IgD-negative memory B cell (primary cell): Measurements from ENCODE around the gene CUL3. TPM values are rescaled to one million over a fixed set of nuclear protein-coding genes. Genes with fewer than 3 reads are reported as not detected.
"Not testable (repeated sequence)": the region's sequence is repeated elsewhere in the genome, so short reads cannot be mapped to it uniquely, and the experiment has no call there.

Experiments used
- H3K27ac Mint-ChIP-seq, 3 donors: one replicate each; pipeline ENCODE4 v1.8.0; 2020 to 2022; ENCODE audit warnings: mild to moderate bottlenecking in 3 of 3, mixed read lengths in 3 of 3, moderate library complexity in 1 of 3
- H3K27me3 Mint-ChIP-seq: one replicate; pipeline ENCODE4 v1.8.0; 2021; ENCODE audit warnings: mixed read lengths
- H3K36me3 Mint-ChIP-seq: one replicate; pipeline ENCODE4 v1.8.0; 2020; ENCODE audit warnings: mild to moderate bottlenecking, mixed read lengths
- H3K4me1 Mint-ChIP-seq, 3 donors: one replicate each; pipeline ENCODE4 v1.8.0; 2020 to 2022; ENCODE audit warnings: mixed read lengths in 3 of 3, mild to moderate bottlenecking in 1 of 3
- H3K4me3 Mint-ChIP-seq, 4 donors: one replicate each; pipeline ENCODE4 v1.8.0; 2020 to 2022; ENCODE audit warnings: mild to moderate bottlenecking in 4 of 4, mixed read lengths in 4 of 4, moderate library complexity in 3 of 4
- H3K9me3 Mint-ChIP-seq, 3 donors: one replicate each; pipeline ENCODE4 v1.8.0; 2020 to 2021; ENCODE audit warnings: mixed read lengths in 3 of 3, mild to moderate bottlenecking in 1 of 3
- polyA plus RNA-seq: library from polyadenylated mRNA; unstranded; fragments of 300-500 nt; fragmentation: Illumina TruSeq; gene quantifications from one replicate; pipeline ENCODE4 v1.2.3, GENCODE V29; 2021

Gene CUL3
- polyA plus RNA-seq, 1 donor from 2014 or later, result 31.8 TPM

- H3K4me3 Mint-ChIP-seq, result no peak overlapping the region
- H3K36me3 Mint-ChIP-seq, result peaks cover 9% of the 10 kb centered on the region
- no peak overlapping the region for H3K27ac Mint-ChIP-seq
- H3K27me3 Mint-ChIP-seq, result no peaks in the 10 kb centered on the region
- H3K4me1 Mint-ChIP-seq, result peaks cover 4 to 11% (median 8%) of the 10 kb centered on the region in 3 donors
- H3K9me3 Mint-ChIP-seq, result no peaks in the 10 kb centered on the region
These were observed 78.7 kb downstream of the CUL3 start for GRCh38 chr2:224506494-224506893.

- peak overlapping the region in 1 of 3 donors; percentile 10 for H3K27ac Mint-ChIP-seq
- no peaks in the 10 kb centered on the region for H3K4me1 Mint-ChIP-seq
- no peaks in the 10 kb centered on the region for H3K27me3 Mint-ChIP-seq
- peaks cover 9% of the 10 kb centered on the region for H3K36me3 Mint-ChIP-seq
- H3K9me3 Mint-ChIP-seq, result no peaks in the 10 kb centered on the region
- no peak overlapping the region for H3K4me3 Mint-ChIP-seq
These were observed 86.2 kb downstream of the CUL3 start for GRCh38 chr2:224498991-224499390.

GRCh38 chr2:224492531-224492930 lies 92.6 kb downstream of the CUL3 start:
- Mint-ChIP-seq H3K27me3 (no peaks in the 10 kb centered on the region), H3K27ac (peak overlapping the region in 1 of 3 donors; percentile 89), H3K36me3 (peaks cover 22% of the 10 kb centered on the region), H3K4me3 (no peak overlapping the region), H3K9me3 (peaks cover 0 to 11% (median 2%) of the 10 kb centered on the region in 3 donors), H3K4me1 (peaks cover 33 to 42% (median 42%) of the 10 kb centered on the region in 3 donors)

- H3K36me3 Mint-ChIP-seq, result peaks cover 26% of the 10 kb centered on the region
- H3K27me3 Mint-ChIP-seq, result not testable (repeated sequence)
- H3K4me1 Mint-ChIP-seq, result peaks cover 44 to 52% (median 47%) of the 10 kb centered on the region in 3 donors
- H3K27ac Mint-ChIP-seq, result peak overlapping the region; percentile 52 to 59 (median 54)
- peaks cover 0 to 13% (median 2%) of the 10 kb centered on the region in 3 donors for H3K9me3 Mint-ChIP-seq
- peak overlapping the region in 2 of 4 donors; percentile 4 to 47 for H3K4me3 Mint-ChIP-seq
These were observed 97.2 kb downstream of the CUL3 start for GRCh38 chr2:224487940-224488339.

- H3K27me3 Mint-ChIP-seq, H3K4me3 Mint-ChIP-seq, H3K27ac Mint-ChIP-seq: not testable (repeated sequence)
- peaks cover 0 to 13% (median 2%) of the 10 kb centered on the region in 3 donors for H3K9me3 Mint-ChIP-seq
- peaks cover 32 to 38% (median 33%) of the 10 kb centered on the region in 3 donors for H3K4me1 Mint-ChIP-seq
- H3K36me3 Mint-ChIP-seq, result peaks cover 23% of the 10 kb centered on the region
These were observed 99.8 kb downstream of the CUL3 start for GRCh38 chr2:224485081-224486014.

GRCh38 chr2:224479826-224480225 lies 105.3 kb downstream of the CUL3 start:
- Mint-ChIP-seq H3K4me1 (peaks cover 1 to 5% (median 4%) of the 10 kb centered on the region in 3 donors), H3K27me3 (no peaks in the 10 kb centered on the region), H3K9me3 (no peaks in the 10 kb centered on the region), H3K27ac (peak overlapping the region in 1 of 3 donors; percentile 63), H3K4me3 (no peak overlapping the region), H3K36me3 (peaks cover 18% of the 10 kb centered on the region)

- Mint-ChIP-seq H3K36me3 (peaks cover 16% of the 10 kb centered on the region), H3K4me1 (peaks cover 2 to 5% (median 5%) of the 10 kb centered on the region in 3 donors), H3K9me3 (no peaks in the 10 kb centered on the region), H3K27ac (peak overlapping the region in 1 of 3 donors; percentile 47), H3K4me3 (no peak overlapping the region), H3K27me3 (no peaks in the 10 kb centered on the region)
These were observed 112.3 kb downstream of the CUL3 start for GRCh38 chr2:224472827-224473226.

- Mint-ChIP-seq H3K36me3 (peaks cover 13% of the 10 kb centered on the region), H3K4me1 (peaks cover 5 to 8% (median 6%) of the 10 kb centered on the region in 3 donors), H3K27ac (peak overlapping the region in 1 of 3 donors; percentile 47), H3K4me3 (no peak overlapping the region), H3K27me3 (no peaks in the 10 kb centered on the region), H3K9me3 (no peaks in the 10 kb centered on the region)
These were observed 113.0 kb downstream of the CUL3 start for GRCh38 chr2:224472137-224472536.

- Mint-ChIP-seq H3K4me1 (peaks cover 5 to 8% (median 6%) of the 10 kb centered on the region in 3 donors), H3K9me3 (peaks cover 0 to 3% (median 0%) of the 10 kb centered on the region in 3 donors), H3K4me3 (no peak overlapping the region), H3K27ac (peak overlapping the region in 1 of 3 donors; percentile 39), H3K36me3 (peaks cover 4% of the 10 kb centered on the region), H3K27me3 (no peaks in the 10 kb centered on the region)
These were observed 115.7 kb downstream of the CUL3 start for GRCh38 chr2:224469374-224469964.

- peaks cover 2 to 9% (median 4%) of the 10 kb centered on the region in 3 donors for H3K9me3 Mint-ChIP-seq
- H3K4me1 Mint-ChIP-seq, result peaks cover 5 to 8% (median 8%) of the 10 kb centered on the region in 3 donors
- H3K27ac Mint-ChIP-seq, result no peak overlapping the region
These were observed 118.8 kb downstream of the CUL3 start for GRCh38 chr2:224466304-224466895.

GRCh38 chr2:224461391-224461790 lies 123.8 kb downstream of the CUL3 start:
- peaks cover 3 to 17% (median 4%) of the 10 kb centered on the region in 3 donors for H3K9me3 Mint-ChIP-seq
- no peak overlapping the region for H3K27ac Mint-ChIP-seq
- H3K4me1 Mint-ChIP-seq, result peaks cover 0 to 2% (median 0%) of the 10 kb centered on the region in 3 donors
- no peaks in the 10 kb centered on the region for H3K27me3 Mint-ChIP-seq
- H3K36me3 Mint-ChIP-seq, result peaks cover 1% of the 10 kb centered on the region
- H3K4me3 Mint-ChIP-seq, result no peak overlapping the region

More at GRCh38 chr2:224466304-224466895, 118.8 kb downstream of the CUL3 start:
- Mint-ChIP-seq H3K4me3 (no peak overlapping the region), H3K27me3 (no peaks in the 10 kb centered on the region), H3K36me3 (peaks cover 1% of the 10 kb centered on the region)

- Mint-ChIP-seq H3K27me3 (no peaks in the 10 kb centered on the region), H3K4me3 (no peak overlapping the region)
These were observed 127.6 kb downstream of the CUL3 start for GRCh38 chr2:224457408-224458096.

GRCh38 chr2:224453892-224454291 lies 131.3 kb downstream of the CUL3 start:
- H3K9me3 Mint-ChIP-seq, result peaks cover 0 to 7% (median 3%) of the 10 kb centered on the region in 3 donors
- H3K4me1 Mint-ChIP-seq, result no peaks in the 10 kb centered on the region
- no peaks in the 10 kb centered on the region for H3K36me3 Mint-ChIP-seq

More at GRCh38 chr2:224457408-224458096, 127.6 kb downstream of the CUL3 start:
- H3K36me3 Mint-ChIP-seq, result no peaks in the 10 kb centered on the region
- no peaks in the 10 kb centered on the region for H3K4me1 Mint-ChIP-seq
- H3K9me3 Mint-ChIP-seq, result peaks cover 4 to 13% (median 5%) of the 10 kb centered on the region in 3 donors
- peak overlapping the region in 1 of 3 donors; percentile 35 for H3K27ac Mint-ChIP-seq

More at GRCh38 chr2:224453892-224454291, 131.3 kb downstream of the CUL3 start:
- Mint-ChIP-seq H3K4me3 (no peak overlapping the region), H3K27me3 (peaks cover 2% of the 10 kb centered on the region), H3K27ac (no peak overlapping the region)
